ENCODE data around the gene RSF1.
"Not testable (repeated sequence)": the region's sequence is repeated elsewhere in the genome, so short reads cannot be mapped to it uniquely, and the experiment has no call there.

The RSF1 gene

DNA sequence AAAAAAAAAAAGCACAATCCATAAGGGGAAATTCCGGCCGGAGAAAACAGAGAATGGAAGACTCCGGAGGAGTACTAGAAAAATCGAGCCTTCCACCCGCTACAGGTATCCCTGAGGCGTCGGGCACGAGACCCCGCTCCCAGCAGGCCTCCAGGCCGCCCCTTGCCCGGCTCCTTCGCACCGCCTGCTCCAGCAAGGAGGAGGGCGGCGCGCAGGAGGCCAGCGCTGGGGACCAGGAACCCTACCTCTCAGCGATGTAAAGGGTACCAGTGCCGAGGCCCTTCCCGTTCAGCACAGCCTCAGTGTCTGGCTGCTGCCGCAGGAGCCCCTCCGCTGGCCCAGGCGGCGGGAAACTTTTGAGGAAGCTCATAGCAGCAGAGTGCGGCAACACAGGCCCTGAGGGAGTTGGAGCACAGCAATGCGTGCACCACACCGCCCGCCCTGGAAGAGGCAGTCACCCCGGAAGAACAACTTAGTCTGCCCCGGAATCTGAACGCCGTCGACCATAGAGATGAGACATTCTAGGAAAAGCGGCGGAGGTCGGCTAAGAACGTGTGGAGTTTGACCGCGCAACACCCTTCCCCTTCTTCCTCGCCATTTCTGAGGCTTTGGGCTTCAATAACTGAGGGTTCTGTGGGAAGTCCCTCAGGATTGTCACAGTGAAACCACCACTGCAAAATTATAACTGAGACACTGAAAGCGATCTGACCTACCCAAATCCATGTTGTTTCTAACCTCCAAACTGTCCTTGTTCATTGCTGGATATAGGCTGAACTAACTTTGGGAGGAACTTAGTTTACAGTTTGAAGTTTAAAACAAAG, 183.0 kb downstream of the RSF1 start, which contains the start of gene CLNS1A:
Gene CLNS1A (minus strand): TSS at position 450 of the 821 bp plus-strand sequence. CDS start 80 bp downstream, at position 370.
- peak; percentile 87 for DNase-seq (ENCODE audit: extremely low spot score)
- ChIA-PET POLR2A (no interaction called here), CTCF (no interaction called here)
- TF ChIP-seq, protein P1, sequence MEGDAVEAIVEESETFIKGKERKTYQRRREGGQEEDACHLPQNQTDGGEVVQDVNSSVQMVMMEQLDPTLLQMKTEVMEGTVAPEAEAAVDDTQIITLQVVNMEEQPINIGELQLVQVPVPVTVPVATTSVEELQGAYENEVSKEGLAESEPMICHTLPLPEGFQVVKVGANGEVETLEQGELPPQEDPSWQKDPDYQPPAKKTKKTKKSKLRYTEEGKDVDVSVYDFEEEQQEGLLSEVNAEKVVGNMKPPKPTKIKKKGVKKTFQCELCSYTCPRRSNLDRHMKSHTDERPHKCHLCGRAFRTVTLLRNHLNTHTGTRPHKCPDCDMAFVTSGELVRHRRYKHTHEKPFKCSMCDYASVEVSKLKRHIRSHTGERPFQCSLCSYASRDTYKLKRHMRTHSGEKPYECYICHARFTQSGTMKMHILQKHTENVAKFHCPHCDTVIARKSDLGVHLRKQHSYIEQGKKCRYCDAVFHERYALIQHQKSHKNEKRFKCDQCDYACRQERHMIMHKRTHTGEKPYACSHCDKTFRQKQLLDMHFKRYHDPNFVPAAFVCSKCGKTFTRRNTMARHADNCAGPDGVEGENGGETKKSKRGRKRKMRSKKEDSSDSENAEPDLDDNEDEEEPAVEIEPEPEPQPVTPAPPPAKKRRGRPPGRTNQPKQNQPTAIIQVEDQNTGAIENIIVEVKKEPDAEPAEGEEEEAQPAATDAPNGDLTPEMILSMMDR (IDR thresholded peaks at IDR 0.05; ENCODE audit: control extremely low read depth, extremely low read depth, low read depth, missing control alignments), result no peak

GRCh38 chr11:77636731-77637344, 183.7 kb downstream of the RSF1 start:
- CTCF ChIA-PET, result no interaction called here
- POLR2A ChIA-PET, result no interaction called here
- TF ChIP-seq, protein P1 (IDR thresholded peaks at IDR 0.05; ENCODE audit: control extremely low read depth, extremely low read depth, low read depth, missing control alignments), result no peak
- peak; percentile 11 for DNase-seq (ENCODE audit: extremely low spot score)

GRCh38 chr11:77633926-77634325, 186.6 kb downstream of the RSF1 start:
- ChIA-PET POLR2A (interaction anchor here (0.7 kb wide), 1 partner anchor 130 kb away, joined by 5 read pairs; no protein-coding TSS in a partner anchor), CTCF (interaction anchor here (1.4 kb wide), 1 partner anchor 15 kb away, joined by 3 read pairs; no protein-coding TSS in a partner anchor)
- DNase-seq (ENCODE audit: extremely low spot score), result not testable (repeated sequence)

- CTCF ChIA-PET, result interaction anchor here (4.4 kb wide), 1 partner anchor 11 kb away, joined by 20 read pairs; no protein-coding TSS in a partner anchor
- POLR2A ChIA-PET, result no interaction called here
- TF ChIP-seq, protein P1 (IDR thresholded peaks at IDR 0.05; ENCODE audit: control extremely low read depth, extremely low read depth, low read depth, missing control alignments), result no peak
- no peak for DNase-seq (ENCODE audit: extremely low spot score)
Measured at GRCh38 chr11:77630157-77630710, 190.3 kb downstream of the RSF1 start.

GRCh38 chr11:77619576-77620198, 200.8 kb downstream of the RSF1 start:
- DNase-seq (ENCODE audit: extremely low spot score), result peak; percentile 20
- CTCF ChIA-PET, result interaction anchor here (0.9 to 3.9 kb wide), 18 partner anchors 9 to 572 kb away, joined by 3 to 22 read pairs (median 4); partner anchors contain the start of gene INTS4
- POLR2A ChIA-PET, result no interaction called here

DNA sequence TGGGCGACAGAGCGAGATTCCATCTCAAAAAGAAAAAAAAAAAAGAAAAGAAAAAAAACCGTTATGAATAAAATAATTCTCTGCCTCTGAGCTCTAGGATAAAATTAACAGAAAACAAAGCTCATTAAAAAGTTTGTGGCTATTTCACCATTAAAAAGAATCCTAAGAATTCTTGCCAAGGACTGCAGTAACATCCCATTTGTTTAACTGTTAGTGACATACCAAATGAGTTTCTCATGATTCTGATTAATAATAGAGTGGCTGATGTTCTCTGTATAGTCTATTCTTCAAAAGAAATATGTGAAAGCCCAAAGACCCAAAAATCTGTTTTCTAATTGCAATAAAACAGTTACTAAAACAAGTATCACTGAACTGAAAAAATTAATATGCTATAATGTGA, 202.6 kb downstream of the RSF1 start:
- no peak for DNase-seq (ENCODE audit: extremely low spot score)
- ChIA-PET CTCF (interaction anchor here (1.0 to 3.9 kb wide), 7 partner anchors 11 to 491 kb away, joined by 3 to 22 read pairs (median 15); no protein-coding TSS in a partner anchor), POLR2A (no interaction called here)
- TF ChIP-seq, protein P1 (IDR thresholded peaks at IDR 0.05; ENCODE audit: control extremely low read depth, extremely low read depth, low read depth, missing control alignments), result no peak

More at GRCh38 chr11:77619576-77620198, 200.8 kb downstream of the RSF1 start:
- TF ChIP-seq, protein P1 (IDR thresholded peaks at IDR 0.05; ENCODE audit: control extremely low read depth, extremely low read depth, low read depth, missing control alignments), result peak; percentile 71

Data from GM10248 (cell line).